ENCODE data around the gene ZCCHC17.
"Not testable (repeated sequence)": the region's sequence is repeated elsewhere in the genome, so short reads cannot be mapped to it uniquely, and the experiment has no call there.

The ZCCHC17 gene

DNA sequence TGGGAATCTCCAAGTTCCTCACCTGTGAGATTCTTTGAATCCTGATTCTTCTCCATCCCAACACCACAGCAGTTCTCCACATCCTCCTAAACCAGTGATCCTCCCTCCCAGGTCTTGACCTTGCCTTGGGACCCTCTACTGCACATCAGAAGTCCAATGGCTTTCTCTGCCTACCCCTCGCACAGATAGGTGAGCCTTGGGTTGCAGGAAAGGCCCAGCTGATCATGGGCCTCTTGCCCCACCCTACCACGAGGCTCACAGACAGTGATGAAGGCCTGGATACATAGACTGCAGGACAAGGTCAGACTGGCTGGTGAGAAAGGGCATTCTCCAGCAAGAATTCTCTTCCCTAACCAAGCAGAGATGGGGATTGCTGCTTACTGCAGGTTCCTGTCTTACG is 75.2 kb downstream of the ZCCHC17 start:
- DNase-seq = no peak

- DNase-seq = no peak
Observed at GRCh38 chr1:31372751-31373055, 75.9 kb downstream of the ZCCHC17 start.

DNA sequence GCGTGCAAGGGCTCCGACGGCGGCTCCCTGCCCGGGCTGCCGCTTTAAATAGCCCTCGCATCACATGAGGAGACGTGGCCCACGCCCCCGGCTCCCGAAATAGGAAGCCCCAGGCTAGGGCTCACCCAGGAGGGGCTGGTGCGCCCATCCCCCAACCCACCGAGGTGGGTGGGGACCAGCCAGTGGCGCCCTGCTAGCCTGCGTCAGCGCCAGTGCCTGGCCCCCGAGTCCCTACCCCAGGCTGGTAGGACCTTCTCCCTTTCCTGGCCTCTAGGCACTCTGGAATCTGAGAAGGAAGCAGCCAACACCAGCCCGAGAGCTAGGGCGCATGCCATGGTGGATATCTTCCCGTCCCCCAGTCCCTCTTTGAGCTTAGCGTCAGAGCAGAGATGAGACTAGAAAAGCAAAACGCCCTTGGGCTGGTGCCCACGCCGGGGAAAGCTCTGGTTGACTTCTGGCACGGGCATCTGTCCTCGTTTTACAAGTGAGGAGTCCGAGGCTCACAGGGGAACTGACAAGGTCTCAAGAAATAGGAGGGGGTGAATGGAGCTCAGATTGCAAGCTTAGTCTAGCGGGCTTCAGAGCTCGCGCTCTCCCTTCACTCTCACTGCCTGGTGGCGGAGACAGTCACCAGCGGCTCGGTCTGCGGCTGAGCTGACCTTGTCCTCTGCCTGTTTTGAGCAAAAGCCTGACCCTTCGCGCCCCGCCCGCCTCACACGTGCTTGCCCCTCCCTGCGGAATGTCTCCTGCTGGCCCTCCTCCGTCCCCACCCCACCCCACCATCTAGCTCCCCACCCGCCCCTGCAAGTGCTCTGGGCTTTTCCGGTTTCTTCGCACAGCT is 76.4 kb downstream of the ZCCHC17 start, which contains the start of gene FABP3:
Gene FABP3 (minus strand): TSS at position 21 of the 841 bp plus-strand sequence. CDS start 62 bp downstream, outside the sequence.
- peak; percentile 78 to 95 for DNase-seq

- peak in 1 of 2 experiments; percentile 65 for DNase-seq
Observed at GRCh38 chr1:31373897-31374486, 77.2 kb downstream of the ZCCHC17 start.

- DNase-seq = no peak
Observed at GRCh38 chr1:31374511-31375196, 77.8 kb downstream of the ZCCHC17 start.

DNA sequence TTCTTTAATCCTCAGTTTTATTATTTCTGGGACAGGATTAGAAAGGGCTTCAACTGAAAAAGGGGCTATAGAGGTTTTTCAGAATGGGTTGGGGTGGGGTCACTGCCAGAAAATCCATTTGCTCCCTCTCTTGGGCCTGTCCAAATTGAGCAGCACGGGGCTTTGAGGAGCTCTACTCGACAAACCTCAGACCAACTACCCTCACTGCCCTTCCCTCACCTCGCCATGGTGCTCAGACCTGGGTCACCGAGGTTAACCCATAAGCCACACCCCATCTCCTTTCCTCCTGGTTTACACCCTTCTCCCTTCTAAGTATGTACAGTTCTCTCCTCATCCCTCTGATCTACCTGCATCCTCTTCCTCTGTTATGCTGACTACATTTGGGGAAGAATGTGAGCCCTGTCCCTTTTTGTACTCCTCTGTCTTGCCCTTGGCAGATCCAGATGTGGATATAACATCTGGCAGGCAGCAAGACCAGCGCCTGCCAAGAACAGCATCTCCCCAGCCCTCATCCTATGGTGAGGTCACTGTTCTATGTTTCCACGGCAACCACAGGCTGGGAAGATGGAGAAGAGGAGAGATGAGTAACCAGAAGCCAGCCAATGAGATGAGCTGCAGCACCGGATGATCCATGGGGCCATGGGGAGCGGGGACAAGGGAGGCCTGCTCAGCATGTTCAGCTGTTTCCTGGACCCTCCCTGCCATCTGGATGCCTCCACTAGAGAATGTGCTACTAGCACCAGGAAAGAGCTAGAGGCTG is 79.7 kb downstream of the ZCCHC17 start:
- DNase-seq = no peak

DNA sequence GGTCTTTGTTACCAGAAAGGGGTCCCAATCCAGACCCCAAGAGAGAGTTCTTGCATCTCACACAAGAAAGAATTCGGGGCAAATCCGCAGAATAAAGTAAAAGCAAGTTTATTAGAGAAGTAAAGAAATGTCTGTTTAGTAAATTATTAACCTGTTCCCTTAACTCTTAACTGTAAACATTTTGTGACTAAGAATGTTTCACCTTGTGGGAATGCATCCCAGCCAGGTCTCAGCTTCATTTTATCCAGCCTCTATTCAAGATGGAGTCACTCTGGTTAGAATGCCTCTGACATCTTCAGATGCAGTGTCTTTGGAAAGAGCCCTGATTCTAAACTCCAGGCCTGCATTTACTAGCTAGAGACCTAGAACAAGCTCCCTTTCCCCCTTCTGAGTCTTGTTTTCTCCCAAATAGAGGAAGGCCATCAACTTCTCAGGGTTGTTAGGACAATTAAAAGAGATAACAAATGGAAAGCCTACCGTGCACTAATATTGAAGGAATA is 80.6 kb downstream of the ZCCHC17 start:
- no peak for DNase-seq

- DNase-seq = no peak
Observed at GRCh38 chr1:31378001-31378400, 81.2 kb downstream of the ZCCHC17 start.

DNA sequence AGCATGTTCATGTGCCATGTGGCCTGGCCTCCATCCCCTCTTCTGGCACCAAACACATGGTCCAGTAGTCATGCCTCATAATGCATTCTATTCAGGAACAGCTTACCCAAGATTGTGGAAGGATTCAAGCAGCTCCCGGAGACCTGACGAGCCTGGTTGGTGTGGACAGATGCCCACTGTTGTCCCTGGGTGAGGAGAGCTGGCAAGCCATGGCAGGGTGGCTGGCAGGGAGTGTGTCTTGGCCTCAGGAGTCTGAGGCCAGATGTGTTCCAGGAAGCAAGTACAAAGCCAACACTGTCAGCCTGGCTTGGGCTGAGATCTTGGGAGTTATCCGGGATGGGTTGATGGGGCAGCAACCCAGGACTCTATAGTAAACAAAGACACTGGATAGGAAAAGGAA is 83.3 kb downstream of the ZCCHC17 start:
- DNase-seq = no peak

GRCh38 chr1:31381394-31382294 is 84.8 kb downstream of the ZCCHC17 start:
- DNase-seq = no peak

DNA sequence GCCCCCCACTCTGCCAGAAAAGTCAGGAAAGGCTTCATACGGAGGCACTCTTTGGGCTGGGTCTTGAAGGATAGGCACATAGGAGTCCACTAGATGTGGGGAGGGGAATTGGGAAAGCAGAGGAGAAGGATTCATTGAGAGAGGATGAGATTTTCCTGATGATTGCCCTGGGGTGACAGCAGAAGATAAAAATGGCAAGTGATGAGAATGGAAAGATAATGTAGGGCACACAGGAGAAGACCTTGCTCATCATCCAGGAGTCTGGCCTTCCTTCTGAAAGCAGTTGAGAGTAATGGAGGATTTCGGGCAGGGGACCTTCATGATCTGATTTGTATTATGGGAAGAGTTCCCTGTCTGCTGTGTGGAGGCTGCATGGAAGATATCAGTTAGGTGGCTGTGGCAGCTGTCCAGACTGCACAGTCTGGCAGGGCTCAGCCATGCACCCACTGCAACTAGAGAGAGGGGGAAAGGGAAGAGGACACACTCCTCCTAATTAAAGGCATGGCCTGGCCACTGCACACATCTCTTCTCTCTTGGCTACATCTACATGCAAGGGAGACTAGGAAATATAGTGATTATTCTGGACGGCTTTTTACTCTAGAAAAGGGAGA is 85.7 kb downstream of the ZCCHC17 start:
- DNase-seq = no peak

- DNase-seq = no peak
Observed at GRCh38 chr1:31383967-31384366, 87.1 kb downstream of the ZCCHC17 start.

GRCh38 chr1:31386576-31387243 is 89.9 kb downstream of the ZCCHC17 start:
- not testable (repeated sequence) for DNase-seq

GRCh38 chr1:31387612-31388011 is 90.8 kb downstream of the ZCCHC17 start:
- DNase-seq = no peak

DNA sequence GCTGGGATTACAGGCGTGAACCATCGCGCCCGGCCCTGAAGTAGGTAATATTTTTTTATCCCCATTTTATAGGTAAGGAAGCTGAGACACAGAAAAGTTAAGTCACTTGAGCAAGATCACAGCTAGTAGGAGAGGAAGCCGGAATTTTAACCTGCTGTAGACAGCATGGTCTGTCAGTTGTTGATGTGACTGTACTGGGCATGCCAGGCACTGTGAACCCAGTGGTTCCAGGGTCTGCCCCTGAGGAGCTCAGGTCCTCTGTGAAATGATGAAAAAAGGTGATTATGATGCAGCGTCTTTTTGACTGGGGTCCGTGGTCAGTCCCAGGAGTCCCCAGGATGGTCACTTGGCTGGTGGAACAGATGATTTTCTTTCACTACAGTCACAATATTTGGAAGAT is 92.8 kb downstream of the ZCCHC17 start:
- DNase-seq = no peak

- no peak for DNase-seq
Observed at GRCh38 chr1:31390071-31390470, 93.2 kb downstream of the ZCCHC17 start.

GRCh38 chr1:31393463-31393862 is 96.6 kb downstream of the ZCCHC17 start:
- DNase-seq = no peak

GRCh38 chr1:31394584-31395193 is 97.9 kb downstream of the ZCCHC17 start:
- peak; percentile 55 to 91 for DNase-seq

DNA sequence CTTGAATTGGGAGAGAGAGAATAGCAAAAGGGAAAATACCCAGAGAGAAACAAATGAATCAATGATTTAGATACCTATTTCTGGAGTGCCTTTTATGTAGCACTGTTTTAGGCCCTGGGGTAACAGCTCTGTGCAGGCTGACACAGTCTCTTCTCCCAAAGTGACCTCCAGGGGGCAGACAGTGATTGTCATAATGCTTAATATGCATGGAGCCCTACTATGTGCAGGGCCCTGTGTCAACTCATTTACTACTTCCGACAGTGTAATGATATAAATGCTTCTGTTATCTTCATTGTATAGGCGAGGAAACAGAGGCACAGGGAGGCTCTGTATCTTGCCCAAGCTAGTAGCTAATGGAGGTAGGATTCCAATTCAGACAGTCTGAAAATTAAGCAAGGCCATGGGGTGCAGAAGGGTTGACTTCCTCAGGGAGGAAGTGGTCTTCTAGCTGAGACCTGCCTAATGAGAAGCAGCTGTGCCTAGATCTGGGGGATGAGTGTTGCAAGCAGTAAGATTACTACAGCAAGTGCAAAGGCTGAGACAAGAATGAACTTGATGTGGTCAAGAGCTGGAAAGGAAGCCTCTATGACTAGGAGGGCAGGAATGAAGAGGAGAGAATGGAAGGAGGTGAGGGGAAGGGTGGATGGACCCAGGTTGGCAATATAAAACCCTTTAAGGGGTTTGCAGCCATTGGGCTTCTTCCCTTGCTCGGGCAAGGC is 100.0 kb downstream of the ZCCHC17 start:
- no peak for DNase-seq
